HepG2 (cell line): Measurements from ENCODE around the gene COG4. TPM values are rescaled to one million over a fixed set of nuclear protein-coding genes. Genes with fewer than 3 reads are reported as not detected.

Source experiments
- AGO1 ChIP-seq: fragments of 200-400 bp; formaldehyde crosslinking; IDR thresholded peaks from 2 replicates; pipeline ENCODE4 v1.6.1; 2017; ENCODE audit warnings: mild to moderate bottlenecking, low read depth, low read length, moderate library complexity; ENCODE audit not compliant: poor library complexity, severe bottlenecking
- DZIP1 ChIP-seq: sonication (generic); formaldehyde crosslinking; IDR thresholded peaks from 2 replicates; pipeline ENCODE4 v1.5.0; 2020; ENCODE audit warnings: mild to moderate bottlenecking, missing genetic modification reagents
- EHMT2 ChIP-seq: fragments of 200-600 bp; sonication (generic); IDR thresholded peaks from 2 replicates; pipeline ENCODE4 v1.7.0; 2017; ENCODE audit warnings: antibody characterized with exemption, low read depth, low read length, borderline replicate concordance
- HIVEP1 ChIP-seq: sonication (generic); formaldehyde crosslinking; IDR thresholded peaks from 2 replicates; pipeline ENCODE4 v1.4.0; 2020; ENCODE audit warnings: mild to moderate bottlenecking, missing genetic modification reagents
- IKZF1 ChIP-seq: fragments of 450-650 bp; IDR thresholded peaks from 2 replicates; pipeline ENCODE4 v1.7.1; 2016
- MXI1 ChIP-seq: IDR thresholded peaks from 3 replicates; pipeline ENCODE4 v1.6.1; 2012; ENCODE audit warnings: low read depth, low read length, inconsistent platforms, borderline replicate concordance
- RARA ChIP-seq: IDR thresholded peaks from 2 replicates; pipeline ENCODE4 v1.6.1; 2016; ENCODE audit warnings: missing genetic modification reagents, missing compliant biosample characterization
- SAFB2 ChIP-seq: sonication (generic); formaldehyde crosslinking; IDR thresholded peaks from 2 replicates; pipeline ENCODE4 v1.5.1; 2020; ENCODE audit warnings: missing genetic modification reagents, low read depth, mild to moderate bottlenecking, borderline replicate concordance
- TFE3 ChIP-seq: IDR thresholded peaks from 2 replicates; pipeline ENCODE4 v1.6.1; 2016
- TSC22D2 ChIP-seq: sonication (generic); formaldehyde crosslinking; IDR thresholded peaks from 2 replicates; pipeline ENCODE4 v1.5.1; 2020; ENCODE audit warnings: missing genetic modification reagents, mild to moderate bottlenecking, borderline replicate concordance
- ZFP36L2 ChIP-seq: sonication (generic); formaldehyde crosslinking; IDR thresholded peaks from 2 replicates; pipeline ENCODE4 v1.4.0; 2020; ENCODE audit warnings: missing genetic modification reagents
- ZNF501 ChIP-seq: sonication (generic); formaldehyde crosslinking; IDR thresholded peaks from 2 replicates; pipeline ENCODE4 v1.5.1; 2020; ENCODE audit warnings: mild to moderate bottlenecking, moderate library complexity, missing genetic modification reagents
- ZNF503 ChIP-seq: sonication (generic); formaldehyde crosslinking; IDR thresholded peaks from 2 replicates; pipeline ENCODE4 v1.4.0; 2020; ENCODE audit warnings: missing genetic modification reagents
- ZNF609 ChIP-seq: sonication (generic); formaldehyde crosslinking; IDR thresholded peaks from 2 replicates; pipeline ENCODE4 v1.4.0; 2020; ENCODE audit warnings: mild to moderate bottlenecking, missing genetic modification reagents, borderline replicate concordance
- ZNF616 ChIP-seq: sonication (generic); formaldehyde crosslinking; IDR thresholded peaks from 2 replicates; pipeline ENCODE4 v1.5.0; 2020; ENCODE audit warnings: low read depth, mild to moderate bottlenecking, missing genetic modification reagents
- ZNF75D ChIP-seq: sonication (generic); formaldehyde crosslinking; IDR thresholded peaks from 2 replicates; pipeline ENCODE4 v1.8.1; 2023; ENCODE audit warnings: missing genetic modification reagents, mild to moderate bottlenecking, borderline replicate concordance
- ZNF773 ChIP-seq: sonication (generic); formaldehyde crosslinking; IDR thresholded peaks from 2 replicates; pipeline ENCODE4 v1.4.0; 2020; ENCODE audit warnings: missing genetic modification reagents, borderline replicate concordance
- ZNF780A ChIP-seq: sonication (generic); formaldehyde crosslinking; IDR thresholded peaks from 2 replicates; pipeline ENCODE4 v1.8.0; 2022; ENCODE audit warnings: mild to moderate bottlenecking, missing genetic modification reagents, moderate library complexity
- polyA plus RNA-seq, 8 experiments: library from polyadenylated mRNA; depleted of rRNA in 3 of 8; stranded (reverse) in 7 of 8; unstranded in 1 of 8; fragments of >200 nt; fragmentation: Illumina TruSeq in 4 of 8; extraction: Trizol in 4 of 8; gene quantifications; 2 replicates each; pipeline versions ENCODE4 v1.2.1 to v1.2.3, GENCODE V29; 2011 to 2016; ENCODE audit warnings: low read depth in 4 of 8, missing spikeins in 1 of 8, mixed read lengths in 1 of 8; ENCODE audit not compliant: insufficient read depth in 1 of 8
- total RNA-seq, 5 experiments: library from RNA; depleted of rRNA; stranded (reverse); fragments of >200 nt; fragmentation: Illumina TruSeq; extraction: Trizol; gene quantifications; 2 replicates each; pipeline ENCODE4 v1.2.3, GENCODE V29; 2016; ENCODE audit warnings: low read depth in 1 of 5

Gene COG4
- total and polyA plus RNA-seq, 2 of the 13 experiments (the other 11 are each of a cell fraction or from before 2014, with no cell fraction given): 51.1 to 73.8 TPM

GRCh38 chr16:70523076-70523742 lies at the start of gene COG4 (continued):
- TF ChIP-seq DZIP1 (peak; percentile 55; the same call in 1 of the 2 replicates), ZNF609 (CRISPR knock-in tag) (0 out of 2 replicates have a peak, but pooled peaks have one; percentile 23), HIVEP1 (CRISPR knock-in tag) (no peak), ZNF501 (peak; percentile 92), ZNF75D (peak; percentile 98), IKZF1 (no peak), SAFB2 (no peak), ZNF780A (CRISPR knock-in tag) (no peak), TFE3 (CRISPR knock-in tag) (peak; percentile 4; the same call in 1 of the 2 replicates), AGO1 (peak; percentile 47), RARA (CRISPR knock-in tag) (0 out of 2 replicates have a peak, but pooled peaks have one; percentile 22), ZFP36L2 (CRISPR knock-in tag) (no peak), TSC22D2 (CRISPR knock-in tag) (peak; percentile 19; the same call in 1 of the 2 replicates), MXI1 (peak; percentile 53; the same call in 1 of the 3 replicates), ZNF616 (CRISPR knock-in tag) (no peak), ZNF773 (CRISPR knock-in tag) (0 out of 2 replicates have a peak, but pooled peaks have one; percentile 33), ZNF503 (CRISPR knock-in tag) (no peak), EHMT2 (0 out of 2 replicates have a peak, but pooled peaks have one; percentile 33)
